Panc1 (cell line): ENCODE measurements around the gene CSRNP2. TPM values are rescaled to one million over a fixed set of nuclear protein-coding genes. Genes with fewer than 3 reads are reported as not detected.

Source experiments
- ATAC-seq: fragments of 200-7000 bp; cut with Tn5 transposase; 2 replicates; pipeline ENCODE4 v1.9.1; 2020; ENCODE audit warnings: mild to moderate bottlenecking, moderate library complexity
- BruUV-seq: library from RNA; stranded (reverse); fragments of 400-500 nt; replicated peaks from 2 replicates; lab custom pipeline; 2021; lab: Mats Ljungman, UMichigan
- CTCF ChIA-PET: fragments of 300-600 bp; sonication (Branson Sonifier 250); formaldehyde crosslinking; loops from one replicate; lab custom pipeline; 2022; ENCODE audit warnings: antibody characterized with exemption; lab: Charles Lee
- POLR2A ChIA-PET: fragments of 300-600 bp; sonication (Branson Sonifier 250); formaldehyde crosslinking; loops from one replicate; lab custom pipeline; 2022; ENCODE audit warnings: antibody characterized with exemption; lab: Charles Lee
- DNase-seq: peaks from one replicate; pipeline ENCODE4 v3.0.0-alpha.2; 2010; ENCODE audit warnings: low read depth, low spot score
- H3K27ac ChIP-seq: 2 replicates; pipeline ENCODE4 v1.5.1; 2011; ENCODE audit warnings: mild to moderate bottlenecking, low read length, inconsistent platforms
- H3K27me3 ChIP-seq: fragments of 200-500 bp; sonication (Bioruptor generic); 2 replicates; pipeline ENCODE4 v1.6.0; 2014; ENCODE audit warnings: low read length, inconsistent platforms; ENCODE audit not compliant: control insufficient read depth, insufficient read depth
- H3K36me3 ChIP-seq: fragments of 200-500 bp; sonication (Bioruptor generic); 2 replicates; pipeline ENCODE4 v1.5.1; 2014; ENCODE audit warnings: inconsistent platforms, mild to moderate bottlenecking, low read length, moderate library complexity; ENCODE audit not compliant: control insufficient read depth, insufficient read depth
- H3K4me1 ChIP-seq: 2 replicates; pipeline ENCODE4 v1.5.1; 2011; ENCODE audit warnings: inconsistent platforms, mild to moderate bottlenecking, low read length, moderate library complexity; ENCODE audit not compliant: control insufficient read depth, insufficient read depth
- H3K4me3 ChIP-seq, 2 experiments: 2 replicates each; pipeline ENCODE4 v1.5.1; 2011 to 2012; ENCODE audit warnings: low read depth in 2 of 2, low read length in 2 of 2, mild to moderate bottlenecking in 2 of 2, inconsistent platforms in 1 of 2, moderate library complexity in 1 of 2
- H3K9me3 ChIP-seq: fragments of 200-500 bp; sonication (Bioruptor generic); 2 replicates; pipeline ENCODE4 v1.5.1; 2014; ENCODE audit warnings: low read depth, mild to moderate bottlenecking, inconsistent platforms, low read length, moderate library complexity; ENCODE audit not compliant: control insufficient read depth, insufficient read depth
- CTCF ChIP-seq: fragments of 450-650 bp; IDR thresholded peaks from 2 replicates; pipeline ENCODE4 v1.5.1; 2017; ENCODE audit warnings: mild to moderate bottlenecking
- POLR2AphosphoS5 ChIP-seq: IDR thresholded peaks from 2 replicates; pipeline ENCODE4 v1.6.1; 2012; ENCODE audit warnings: mild to moderate bottlenecking, low read depth, low read length, moderate library complexity
- REST ChIP-seq, 2 experiments: IDR thresholded peaks; 2 replicates each; pipeline ENCODE4 v1.6.1; 2011 to 2012; ENCODE audit warnings: low read depth in 2 of 2, control low read depth in 1 of 2, low read length in 1 of 2, mild to moderate bottlenecking in 1 of 2, moderate library complexity in 1 of 2; ENCODE audit not compliant: insufficient read depth in 1 of 2
- SIN3A ChIP-seq: IDR thresholded peaks from 2 replicates; pipeline ENCODE4 v1.6.1; 2012; ENCODE audit warnings: low read depth, mild to moderate bottlenecking, low read length, moderate library complexity, borderline replicate concordance; ENCODE audit not compliant: insufficient read depth
- TCF7L2 ChIP-seq: IDR thresholded peaks from 2 replicates; pipeline ENCODE4 v1.6.1; 2011; ENCODE audit warnings: mild to moderate bottlenecking, low read depth, low read length, inconsistent platforms
- in situ Hi-C: cut with HindIII; loops from 2 replicates; pipeline ENCODE4 v1.10.0; 2016; ENCODE audit warnings: low sequenced_read_pairs, low pct_unique_long_range_greater_than_20kb
- intact Hi-C: fragments of 100-400 bp; cut with micrococcal nuclease; formaldehyde crosslinking; loops from one replicate; pipeline ENCODE4 v1.10.0; 2022; ENCODE audit not compliant: unreplicated experiment
- total RNA-seq: library from RNA; stranded (reverse); gene quantifications from one replicate; pipeline ENCODE4 v1.2.1, GENCODE V29; 2021; ENCODE audit not compliant: unreplicated experiment

CSRNP2 gene
- total RNA-seq, 1 experiment from 2014 or later: 50.5 TPM

GRCh38 chr12:51131745-51132521 lies 48.5 kb upstream of the CSRNP2 start:
- CTCF ChIA-PET: no interaction called here
- in situ Hi-C loops: no loop called here
- Histone ChIP-seq H3K27ac (no peak overlapping the region), H3K4me3 (no peak overlapping the region), H3K9me3 (no peaks in the 10 kb centered on the region), H3K36me3 (no peaks in the 10 kb centered on the region), H3K4me1 (no peaks in the 10 kb centered on the region), H3K27me3 (no peaks in the 10 kb centered on the region)
- ATAC-seq (no peak), DNase-seq (no peak)
- TF ChIP-seq SIN3A (no peak), REST (IDR thresholded peaks at IDR 0.05; ENCODE audit: insufficient read depth in 1 of 2, low read depth in 2 of 2, low read length in 1 of 2) (no peak), TCF7L2 (no peak), POLR2AphosphoS5 (no peak)
- POLR2A ChIA-PET: no interaction called here
- no TSS peak for BruUV-seq
- intact Hi-C loops: no loop called here

GRCh38 chr12:51128919-51129318 lies 45.5 kb upstream of the CSRNP2 start:
- in situ Hi-C loops: no loop called here
- no peaks in the 10 kb centered on the region for H3K4me1 ChIP-seq
- intact Hi-C loops: no loop called here
- ChIA-PET POLR2A (interaction anchor here (0.7 kb wide), 1 partner anchor 37 kb away, joined by 3 read pairs; no protein-coding TSS in a partner anchor), CTCF (no interaction called here)
- no peak overlapping the region for H3K27ac ChIP-seq
- no peak for TF ChIP-seq CTCF
- no peak for TF ChIP-seq REST (IDR thresholded peaks at IDR 0.05; ENCODE audit: insufficient read depth in 1 of 2, low read depth in 2 of 2, low read length in 1 of 2)
- no peak for TF ChIP-seq POLR2AphosphoS5
- TF ChIP-seq TCF7L2: no peak
- TF ChIP-seq SIN3A: no peak
- DNase-seq (no peak), ATAC-seq (no peak)
- no peaks in the 10 kb centered on the region for H3K27me3 ChIP-seq
- H3K36me3 ChIP-seq: no peaks in the 10 kb centered on the region; the same call in 1 of the 2 replicates
- BruUV-seq: no TSS peak
- H3K9me3 ChIP-seq: no peaks in the 10 kb centered on the region
- no peak overlapping the region for H3K4me3 ChIP-seq
